Progenitor cell of endocrine pancreas (in vitro differentiated cells): ENCODE results near the gene GDF7. TPM values are rescaled to one million over a fixed set of nuclear protein-coding genes. Genes with fewer than 3 reads are reported as not detected.

Experiments used
- DNase-seq: peaks from one replicate; pipeline ENCODE4 v3.0.0; 2021; ENCODE audit warnings: low spot score; ENCODE audit not compliant: unreplicated experiment
- H3K27ac Mint-ChIP-seq: 2 replicates; pipeline ENCODE4 v1.8.0; 2021; ENCODE audit warnings: mild to moderate bottlenecking, moderate library complexity, mixed read lengths
- H3K27me3 Mint-ChIP-seq: 2 replicates; pipeline ENCODE4 v1.8.0; 2021; ENCODE audit warnings: mixed read lengths
- H3K36me3 Mint-ChIP-seq: 2 replicates; pipeline ENCODE4 v1.8.0; 2022; ENCODE audit warnings: mixed read lengths; ENCODE audit not compliant: insufficient read depth
- H3K4me1 Mint-ChIP-seq: 2 replicates; pipeline ENCODE4 v1.8.0; 2021; ENCODE audit warnings: low read depth, mixed read lengths
- H3K4me3 Mint-ChIP-seq: 2 replicates; pipeline ENCODE4 v1.8.0; 2021; ENCODE audit warnings: low read depth, mild to moderate bottlenecking, moderate library complexity, mixed read lengths
- H3K9me3 Mint-ChIP-seq: 2 replicates; pipeline ENCODE4 v1.8.0; 2021; ENCODE audit warnings: low read depth, mixed read lengths
- total RNA-seq: library from RNA; stranded (reverse); gene quantifications from 2 replicates; pipeline ENCODE4 v1.2.1, GENCODE V29; 2021
- TF ChIP-seq, protein P1 (sequence below): fragments of 200-600 bp; sonication (generic); IDR thresholded peaks from one replicate; pipeline ENCODE4 v1.5.0; 2021; ENCODE audit warnings: antibody characterized with exemption, mild to moderate bottlenecking; ENCODE audit not compliant: unreplicated experiment

Gene GDF7
- total RNA-seq, 1 donor from 2014 or later, result 0.17 TPM

DNA sequence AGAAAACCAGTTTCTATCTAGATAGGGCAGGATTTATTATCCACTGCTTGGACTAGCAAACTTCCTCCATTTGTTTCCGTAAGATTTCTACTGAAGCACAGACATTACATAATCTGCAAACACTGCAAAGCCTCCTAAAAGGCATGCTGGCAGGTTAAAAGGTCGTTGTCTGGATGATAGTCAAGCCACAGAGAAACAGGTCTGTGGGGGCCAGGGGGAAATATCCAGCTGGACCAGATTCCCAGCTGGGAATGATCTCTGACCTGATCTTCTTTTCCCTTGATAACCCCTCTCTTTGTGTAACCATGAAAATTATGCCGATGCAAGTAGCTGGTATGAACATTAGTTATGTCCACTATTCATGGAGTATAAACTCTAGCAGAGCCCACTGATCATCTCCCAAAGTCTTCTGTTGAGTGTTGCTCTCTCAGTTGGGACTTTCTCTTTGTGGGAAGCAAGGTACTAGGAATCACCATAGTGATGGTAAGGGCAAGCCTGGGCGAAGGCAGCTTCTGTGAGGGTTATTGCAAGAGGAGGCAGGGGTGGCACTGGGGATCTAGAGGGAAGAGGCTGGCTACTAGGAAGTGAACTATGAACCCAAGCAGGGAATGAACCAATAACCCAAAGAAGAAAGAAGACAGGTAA, 61.3 kb downstream of the GDF7 start:
- Mint-ChIP-seq H3K4me1 (peaks cover 14% of the 10 kb centered on the region), H3K27me3 (no peaks in the 10 kb centered on the region), H3K4me3 (no peak overlapping the region), H3K9me3 (peaks cover 4% of the 10 kb centered on the region), H3K36me3 (peaks cover 17% of the 10 kb centered on the region), H3K27ac (peak overlapping the region; percentile 87)
- no peak for DNase-seq
- TF ChIP-seq, protein P1, sequence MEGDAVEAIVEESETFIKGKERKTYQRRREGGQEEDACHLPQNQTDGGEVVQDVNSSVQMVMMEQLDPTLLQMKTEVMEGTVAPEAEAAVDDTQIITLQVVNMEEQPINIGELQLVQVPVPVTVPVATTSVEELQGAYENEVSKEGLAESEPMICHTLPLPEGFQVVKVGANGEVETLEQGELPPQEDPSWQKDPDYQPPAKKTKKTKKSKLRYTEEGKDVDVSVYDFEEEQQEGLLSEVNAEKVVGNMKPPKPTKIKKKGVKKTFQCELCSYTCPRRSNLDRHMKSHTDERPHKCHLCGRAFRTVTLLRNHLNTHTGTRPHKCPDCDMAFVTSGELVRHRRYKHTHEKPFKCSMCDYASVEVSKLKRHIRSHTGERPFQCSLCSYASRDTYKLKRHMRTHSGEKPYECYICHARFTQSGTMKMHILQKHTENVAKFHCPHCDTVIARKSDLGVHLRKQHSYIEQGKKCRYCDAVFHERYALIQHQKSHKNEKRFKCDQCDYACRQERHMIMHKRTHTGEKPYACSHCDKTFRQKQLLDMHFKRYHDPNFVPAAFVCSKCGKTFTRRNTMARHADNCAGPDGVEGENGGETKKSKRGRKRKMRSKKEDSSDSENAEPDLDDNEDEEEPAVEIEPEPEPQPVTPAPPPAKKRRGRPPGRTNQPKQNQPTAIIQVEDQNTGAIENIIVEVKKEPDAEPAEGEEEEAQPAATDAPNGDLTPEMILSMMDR, result no peak

Other genes starting within 250 kb of the GDF7 start
- 140 and 148 TPM in 2 replicates for gene RHOB, start 220.1 kb upstream of the GDF7 start, total RNA-seq
- gene HS1BP3, start 16.0 kb upstream of the GDF7 start, total RNA-seq, result 15.9 and 16.5 TPM in 2 replicates
- 25.1 and 34.3 TPM in 2 replicates for gene LDAH, start 156.0 kb downstream of the GDF7 start, total RNA-seq